ENCODE measurements around the gene ZBTB47.

DNA sequence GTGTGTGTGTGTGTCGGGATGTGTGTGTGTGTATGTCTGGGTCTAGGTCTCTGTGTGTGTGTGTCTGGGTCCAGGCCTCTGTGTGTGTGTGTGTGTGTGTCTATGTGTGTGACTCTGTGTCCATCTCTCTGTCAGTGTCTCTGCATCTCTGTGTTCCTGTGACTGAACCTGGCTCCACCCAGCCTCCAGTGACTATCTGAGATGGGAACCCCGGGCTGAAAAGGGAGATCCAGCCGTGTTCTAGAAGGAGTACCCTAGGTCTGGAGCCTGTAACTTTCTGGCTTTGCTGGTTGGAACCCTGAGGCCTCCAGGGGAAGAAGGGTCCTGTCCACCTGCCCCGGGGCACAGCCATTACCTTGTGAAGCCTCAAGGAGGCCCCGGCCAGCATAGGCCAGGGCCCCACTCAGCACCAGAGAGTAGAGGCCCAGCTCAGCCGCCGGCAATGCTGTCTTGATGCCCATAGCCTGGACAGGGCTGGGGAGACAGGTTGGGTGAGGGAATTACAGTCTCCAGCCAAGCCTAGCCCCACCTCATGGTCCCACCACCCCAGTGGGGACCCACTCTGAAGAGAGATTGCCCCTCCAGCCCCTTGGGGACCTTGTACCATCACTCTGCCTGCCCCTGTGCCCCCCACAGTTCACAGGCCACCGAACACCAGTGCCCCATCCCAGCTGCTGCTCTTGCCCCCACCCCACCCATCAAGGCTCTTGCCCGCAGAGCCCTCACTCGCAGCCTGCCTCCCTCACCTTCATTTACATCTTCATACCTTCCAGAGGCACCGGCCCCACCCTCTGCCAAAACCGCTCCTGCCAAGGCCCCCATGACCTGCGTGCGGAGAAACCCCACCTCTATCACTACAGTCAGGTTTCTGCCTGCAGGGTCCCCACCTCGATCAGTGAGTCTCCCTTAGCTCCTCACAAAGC, 47.1 kb downstream of the ZBTB47 start:
- TF ChIP-seq JUN (IDR thresholded peaks at IDR 0.05; ENCODE audit: borderline replicate concordance, insufficient read depth, insufficient read length, low read depth), result no peak
- TF ChIP-seq, protein P1, sequence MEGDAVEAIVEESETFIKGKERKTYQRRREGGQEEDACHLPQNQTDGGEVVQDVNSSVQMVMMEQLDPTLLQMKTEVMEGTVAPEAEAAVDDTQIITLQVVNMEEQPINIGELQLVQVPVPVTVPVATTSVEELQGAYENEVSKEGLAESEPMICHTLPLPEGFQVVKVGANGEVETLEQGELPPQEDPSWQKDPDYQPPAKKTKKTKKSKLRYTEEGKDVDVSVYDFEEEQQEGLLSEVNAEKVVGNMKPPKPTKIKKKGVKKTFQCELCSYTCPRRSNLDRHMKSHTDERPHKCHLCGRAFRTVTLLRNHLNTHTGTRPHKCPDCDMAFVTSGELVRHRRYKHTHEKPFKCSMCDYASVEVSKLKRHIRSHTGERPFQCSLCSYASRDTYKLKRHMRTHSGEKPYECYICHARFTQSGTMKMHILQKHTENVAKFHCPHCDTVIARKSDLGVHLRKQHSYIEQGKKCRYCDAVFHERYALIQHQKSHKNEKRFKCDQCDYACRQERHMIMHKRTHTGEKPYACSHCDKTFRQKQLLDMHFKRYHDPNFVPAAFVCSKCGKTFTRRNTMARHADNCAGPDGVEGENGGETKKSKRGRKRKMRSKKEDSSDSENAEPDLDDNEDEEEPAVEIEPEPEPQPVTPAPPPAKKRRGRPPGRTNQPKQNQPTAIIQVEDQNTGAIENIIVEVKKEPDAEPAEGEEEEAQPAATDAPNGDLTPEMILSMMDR (IDR thresholded peaks at IDR 0.05; ENCODE audit: extremely low read depth in 1 of 2, insufficient read depth in 1 of 2, low read depth in 1 of 2, low read length in 2 of 2), result no peak
